Measurements from ENCODE around the gene EIF4E3. TPM values are rescaled to one million over a fixed set of nuclear protein-coding genes. Genes with fewer than 3 reads are reported as not detected.

The EIF4E3 gene
- total RNA-seq, 4 donors from 2014 or later: 36.2 to 51.9 (median 39.4) TPM

- H3K27me3 ChIP-seq: peaks cover 0 to 29% (median 0%) of the 10 kb centered on the region in 4 donors
- H3K4me3 ChIP-seq: no peak overlapping the region
- WGBS: 89% methylated on average over 1 of the region's 1 CpG
- H3K4me1 ChIP-seq: peaks cover 0 to 3% (median 0%) of the 10 kb centered on the region in 4 donors
- TF ChIP-seq POLR2AphosphoS5 (IDR thresholded peaks at IDR 0.05): no peak
- TF ChIP-seq EP300 (IDR thresholded peaks at IDR 0.05): no peak
- TF ChIP-seq CTCF (IDR thresholded peaks at IDR 0.05): no peak
- no peak for TF ChIP-seq POLR2A (IDR thresholded peaks at IDR 0.05; ENCODE audit: low read depth)
- no peak for DNase-seq (ENCODE audit: extremely low spot score)
- intact Hi-C loops (cut with DNase I): no loop called here
- H3K27ac ChIP-seq (replicated peaks in 1 of 4): no peak overlapping the region
- H3K9me3 ChIP-seq: no peaks in the 10 kb centered on the region
- no peaks in the 10 kb centered on the region for H3K36me3 ChIP-seq
These were observed 34.9 kb upstream of the EIF4E3 start for GRCh38 chr3:71760140-71760539.

GRCh38 chr3:71759401-71759800, 34.2 kb upstream of the EIF4E3 start:
- Histone ChIP-seq H3K36me3 (no peaks in the 10 kb centered on the region), H3K27me3 (peaks cover 0 to 32% (median 0%) of the 10 kb centered on the region in 4 donors), H3K27ac (replicated peaks in 1 of 4) (no peak overlapping the region), H3K4me1 (peaks cover 0 to 7% (median 3%) of the 10 kb centered on the region in 4 donors), H3K9me3 (no peaks in the 10 kb centered on the region), H3K4me3 (no peak overlapping the region)
- intact Hi-C loops (cut with DNase I): no loop called here
- 74% methylated on average over 5 of the region's 5 CpGs for WGBS
- TF ChIP-seq CTCF (IDR thresholded peaks at IDR 0.05) (no peak), POLR2A (IDR thresholded peaks at IDR 0.05; ENCODE audit: low read depth) (no peak), EP300 (IDR thresholded peaks at IDR 0.05) (no peak), POLR2AphosphoS5 (IDR thresholded peaks at IDR 0.05) (no peak)
- DNase-seq (ENCODE audit: extremely low spot score): no peak

GRCh38 chr3:71758091-71758490, 32.9 kb upstream of the EIF4E3 start:
- no peak for TF ChIP-seq POLR2AphosphoS5 (IDR thresholded peaks at IDR 0.05)
- no peak for TF ChIP-seq CTCF (IDR thresholded peaks at IDR 0.05)
- DNase-seq (ENCODE audit: extremely low spot score): no peak
- peaks cover 0 to 11% (median 7%) of the 10 kb centered on the region in 4 donors for H3K4me1 ChIP-seq
- no peak overlapping the region for H3K27ac ChIP-seq (replicated peaks in 1 of 4)
- no peaks in the 10 kb centered on the region for H3K9me3 ChIP-seq
- H3K36me3 ChIP-seq: no peaks in the 10 kb centered on the region
- no peak overlapping the region for H3K4me3 ChIP-seq
- intact Hi-C loops (cut with DNase I): no loop called here
- H3K27me3 ChIP-seq: peaks cover 0 to 35% (median 0%) of the 10 kb centered on the region in 4 donors
- WGBS: 91% methylated on average over 2 of the region's 2 CpGs

- intact Hi-C loops (cut with DNase I): no loop called here
- no peak for DNase-seq (ENCODE audit: extremely low spot score)
These were observed 29.5 kb upstream of the EIF4E3 start for GRCh38 chr3:71754610-71755253.

More at GRCh38 chr3:71754610-71755253, 29.5 kb upstream of the EIF4E3 start:
- no peaks in the 10 kb centered on the region for H3K9me3 ChIP-seq
- TF ChIP-seq EP300 (IDR thresholded peaks at IDR 0.05) (no peak), POLR2AphosphoS5 (IDR thresholded peaks at IDR 0.05) (no peak), CTCF (IDR thresholded peaks at IDR 0.05) (no peak), POLR2A (IDR thresholded peaks at IDR 0.05; ENCODE audit: low read depth) (no peak)
- H3K4me1 ChIP-seq: peaks cover 0 to 16% (median 10%) of the 10 kb centered on the region in 4 donors
- 36% methylated on average over 16 of the region's 65 CpGs for WGBS
- no peaks in the 10 kb centered on the region for H3K36me3 ChIP-seq
- H3K27me3 ChIP-seq: peaks cover 0 to 19% (median 0%) of the 10 kb centered on the region in 4 donors
- H3K4me3 ChIP-seq: peak overlapping the region; percentile 58 to 76 (median 60)
- H3K27ac ChIP-seq (replicated peaks in 1 of 4): no peak overlapping the region

All from esophagus muscularis mucosa (tissue), 4 donors.